HFFc6 (cell line): ENCODE data around the gene YWHAE. TPM values are rescaled to one million over a fixed set of nuclear protein-coding genes. Genes with fewer than 3 reads are reported as not detected.
A peak's percentile ranks its signal among the peaks of the same experiment; 100 is the strongest.

Experiments used
- DNase-seq: peaks from one replicate; pipeline ENCODE4 v3.0.0-alpha.2; 2018
- H3K27ac Mint-ChIP-seq: 2 replicates; pipeline ENCODE4 v1.8.0; 2020; ENCODE audit warnings: mild to moderate bottlenecking, mixed read lengths
- H3K27me3 Mint-ChIP-seq: 2 replicates; pipeline ENCODE4 v1.8.0; 2021; ENCODE audit warnings: mild to moderate bottlenecking, moderate library complexity, mixed read lengths; ENCODE audit not compliant: insufficient read depth
- H3K36me3 Mint-ChIP-seq: 2 replicates; pipeline ENCODE4 v1.8.0; 2021; ENCODE audit warnings: low read depth, mixed read lengths
- H3K4me1 Mint-ChIP-seq: 2 replicates; pipeline ENCODE4 v1.8.0; 2020; ENCODE audit warnings: low read depth, mixed read lengths
- H3K4me3 Mint-ChIP-seq: 2 replicates; pipeline ENCODE4 v1.8.0; 2020; ENCODE audit warnings: mild to moderate bottlenecking, moderate library complexity, mixed read lengths
- H3K9me3 Mint-ChIP-seq: 2 replicates; pipeline ENCODE4 v1.8.0; 2020; ENCODE audit warnings: mild to moderate bottlenecking, mixed read lengths
- total RNA-seq, 6 experiments: library from RNA; stranded (reverse); fragmentation: NEBNext Ultra II Directional; extraction: Animal tissue kit (Norgen Biotek cat#: 25700); gene quantifications; 2 replicates in 1 of 6; 3 replicates in 5 of 6; pipeline ENCODE4 v1.2.3, GENCODE V29; 2021
- TF ChIP-seq, protein P1 (sequence below): fragments of 200-600 bp; sonication (generic); IDR thresholded peaks from 2 replicates; pipeline ENCODE4 v1.5.0; 2021; ENCODE audit warnings: antibody characterized with exemption, mild to moderate bottlenecking

The YWHAE gene
- total RNA-seq, 6 experiments from 2014 or later: 713 to 967 (median 844) TPM

DNA sequence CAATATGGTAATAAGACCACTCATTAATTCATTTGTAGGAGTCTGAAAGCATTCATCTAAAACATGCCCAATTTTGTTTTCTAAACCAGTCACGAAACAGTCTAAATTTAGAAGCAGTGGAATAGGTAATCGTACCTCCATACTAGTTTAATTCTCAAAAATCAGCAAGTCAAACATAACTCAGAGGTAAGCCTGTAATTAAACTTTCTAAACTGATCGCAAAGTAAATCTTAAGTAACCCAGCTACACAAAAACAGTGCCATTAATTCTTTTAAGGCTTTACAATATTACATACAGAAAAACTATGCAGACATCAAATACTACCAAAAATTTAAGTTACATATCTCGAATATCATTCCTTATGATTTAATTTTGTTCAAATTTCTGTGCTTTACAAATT lies 31.4 kb downstream of the YWHAE start:
- Mint-ChIP-seq H3K27ac (0 out of 2 replicates have a peak overlapping the region, but pooled peaks have one; percentile 87), H3K9me3 (no peaks in the 10 kb centered on the region), H3K4me3 (no peak overlapping the region)

DNA sequence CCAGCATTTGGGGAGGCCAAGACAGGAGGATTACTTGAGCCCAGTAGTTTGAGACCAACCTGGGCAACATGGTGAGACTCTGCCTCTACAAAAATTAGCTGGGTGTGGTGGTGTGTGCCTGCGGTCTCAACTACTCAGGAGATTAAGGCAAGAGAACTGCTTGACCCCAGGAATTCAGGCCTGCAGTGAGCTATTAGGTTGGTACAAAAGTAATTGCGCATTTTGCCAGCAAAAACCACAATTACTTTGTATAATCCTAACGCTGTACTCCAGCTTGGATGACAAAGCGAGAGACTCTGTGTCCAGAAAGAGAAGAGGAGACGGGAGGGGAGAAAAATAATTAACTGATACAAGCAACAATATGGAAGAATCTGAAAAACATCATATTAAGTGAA lies 32.7 kb downstream of the YWHAE start:
- peak overlapping the region; percentile 66 for H3K4me3 Mint-ChIP-seq
- H3K27ac Mint-ChIP-seq: peak overlapping the region; percentile 87
- H3K9me3 Mint-ChIP-seq: no peaks in the 10 kb centered on the region
- peak; percentile 11 for DNase-seq
- TF ChIP-seq, protein P1, sequence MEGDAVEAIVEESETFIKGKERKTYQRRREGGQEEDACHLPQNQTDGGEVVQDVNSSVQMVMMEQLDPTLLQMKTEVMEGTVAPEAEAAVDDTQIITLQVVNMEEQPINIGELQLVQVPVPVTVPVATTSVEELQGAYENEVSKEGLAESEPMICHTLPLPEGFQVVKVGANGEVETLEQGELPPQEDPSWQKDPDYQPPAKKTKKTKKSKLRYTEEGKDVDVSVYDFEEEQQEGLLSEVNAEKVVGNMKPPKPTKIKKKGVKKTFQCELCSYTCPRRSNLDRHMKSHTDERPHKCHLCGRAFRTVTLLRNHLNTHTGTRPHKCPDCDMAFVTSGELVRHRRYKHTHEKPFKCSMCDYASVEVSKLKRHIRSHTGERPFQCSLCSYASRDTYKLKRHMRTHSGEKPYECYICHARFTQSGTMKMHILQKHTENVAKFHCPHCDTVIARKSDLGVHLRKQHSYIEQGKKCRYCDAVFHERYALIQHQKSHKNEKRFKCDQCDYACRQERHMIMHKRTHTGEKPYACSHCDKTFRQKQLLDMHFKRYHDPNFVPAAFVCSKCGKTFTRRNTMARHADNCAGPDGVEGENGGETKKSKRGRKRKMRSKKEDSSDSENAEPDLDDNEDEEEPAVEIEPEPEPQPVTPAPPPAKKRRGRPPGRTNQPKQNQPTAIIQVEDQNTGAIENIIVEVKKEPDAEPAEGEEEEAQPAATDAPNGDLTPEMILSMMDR: no peak
- peaks cover 72% of the 10 kb centered on the region for H3K4me1 Mint-ChIP-seq
- H3K36me3 Mint-ChIP-seq: peaks cover 16% of the 10 kb centered on the region
- H3K27me3 Mint-ChIP-seq: peaks cover 1% of the 10 kb centered on the region

More for the DNA sequence above, 31.4 kb downstream of the YWHAE start:
- Mint-ChIP-seq H3K27me3 (peaks cover 1% of the 10 kb centered on the region), H3K36me3 (peaks cover 12% of the 10 kb centered on the region), H3K4me1 (peaks cover 63% of the 10 kb centered on the region)
- DNase-seq: no peak
- TF ChIP-seq, protein P1: no peak

DNA sequence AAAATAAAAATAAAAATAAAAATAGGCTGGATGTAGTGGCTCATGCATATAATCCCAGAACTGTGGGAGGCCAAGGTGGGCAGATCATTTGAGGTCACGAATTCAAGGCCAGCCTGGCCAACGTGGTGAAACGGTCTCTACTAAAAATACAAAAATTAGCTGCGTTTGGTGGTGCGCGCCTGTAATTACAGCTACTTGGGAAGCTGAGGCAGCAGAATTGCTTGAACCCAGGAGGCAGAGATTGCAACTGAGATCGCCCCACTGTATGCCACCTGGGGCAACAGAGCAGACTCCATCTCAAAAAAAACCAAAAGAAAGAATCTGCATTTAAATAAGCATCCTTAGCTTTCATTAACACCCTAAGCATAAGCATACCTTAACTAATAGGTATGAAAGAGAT lies 33.8 kb downstream of the YWHAE start:
- Mint-ChIP-seq H3K36me3 (peaks cover 16% of the 10 kb centered on the region), H3K9me3 (no peaks in the 10 kb centered on the region), H3K4me1 (peaks cover 79% of the 10 kb centered on the region), H3K4me3 (peak overlapping the region; percentile 66), H3K27me3 (peaks cover 1% of the 10 kb centered on the region), H3K27ac (peak overlapping the region; percentile 87)
- TF ChIP-seq, protein P1: no peak
- DNase-seq: no peak

DNA sequence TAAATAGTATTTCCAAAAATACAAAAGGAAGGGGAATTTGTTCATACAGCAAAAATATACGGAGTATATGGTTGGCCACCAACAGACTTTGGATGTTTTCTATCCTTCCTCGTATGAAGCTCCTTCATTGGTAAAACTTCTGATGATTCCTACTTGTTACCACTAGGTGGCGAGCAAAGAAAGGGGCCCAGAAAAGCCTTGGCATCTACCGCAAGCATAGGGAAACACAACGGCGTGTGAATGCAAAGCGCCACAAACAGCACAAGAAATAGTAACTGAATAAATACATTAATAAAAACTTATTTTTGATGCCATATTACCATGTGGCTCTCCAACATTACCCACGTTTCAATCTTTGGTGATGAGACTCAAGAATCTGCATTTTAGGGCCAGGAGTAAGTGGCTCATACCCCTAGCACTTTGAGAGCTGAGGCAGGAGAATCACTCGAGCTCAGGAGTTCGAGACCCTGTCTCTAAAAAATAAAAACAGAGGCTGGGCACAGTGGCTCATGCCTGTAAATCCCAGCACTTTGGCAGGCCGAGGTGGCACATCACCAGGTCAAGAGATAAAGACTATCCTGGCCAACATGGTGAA lies 34.5 kb downstream of the YWHAE start:
- Mint-ChIP-seq H3K4me3 (0 out of 2 replicates have a peak overlapping the region, but pooled peaks have one; percentile 20), H3K27me3 (peaks cover 1% of the 10 kb centered on the region), H3K9me3 (no peaks in the 10 kb centered on the region), H3K27ac (peak overlapping the region; percentile 64), H3K36me3 (peaks cover 20% of the 10 kb centered on the region), H3K4me1 (peaks cover 80% of the 10 kb centered on the region)
- TF ChIP-seq, protein P1: peak; percentile 96
- DNase-seq: peak; percentile 76

DNA sequence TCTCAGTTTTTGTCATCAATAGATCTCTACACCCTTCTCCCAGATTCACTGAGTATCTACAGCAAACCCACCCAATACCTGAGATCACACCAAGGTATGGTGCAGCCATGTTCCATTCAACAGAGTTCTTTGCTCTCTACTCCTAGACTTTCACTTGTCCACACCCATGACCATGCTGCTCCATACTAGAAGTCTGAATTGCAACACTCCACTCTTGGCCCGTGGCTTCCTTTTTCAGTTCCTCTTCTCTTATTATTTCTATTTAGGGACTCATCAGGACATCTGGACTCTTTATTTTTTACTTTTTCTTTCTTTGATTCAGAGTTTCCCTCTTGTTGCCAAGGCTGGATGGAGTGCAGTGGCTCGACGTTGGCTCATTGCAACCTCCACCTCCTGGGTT lies 37.1 kb downstream of the YWHAE start:
- H3K27ac Mint-ChIP-seq: peak overlapping the region; percentile 47
- H3K36me3 Mint-ChIP-seq: peaks cover 30% of the 10 kb centered on the region
- peaks cover 79% of the 10 kb centered on the region for H3K4me1 Mint-ChIP-seq

More for the DNA sequence above, 37.1 kb downstream of the YWHAE start:
- H3K27me3 Mint-ChIP-seq: no peaks in the 10 kb centered on the region; the same call in 1 of the 2 replicates
- TF ChIP-seq, protein P1: no peak
- DNase-seq: no peak
- no peaks in the 10 kb centered on the region for H3K9me3 Mint-ChIP-seq
- no peak overlapping the region; the same call in 1 of the 2 replicates for H3K4me3 Mint-ChIP-seq
